GM10248 (cell line): ENCODE measurements around the gene RPL31.

Source experiments
- CTCF ChIA-PET: fragments of 300-600 bp; sonication (Branson Sonifier 250); formaldehyde crosslinking; extraction: SDS; loops from one replicate; lab custom pipeline; 2021; ENCODE audit warnings: antibody characterized with exemption; lab: Yijun Ruan, JAX
- POLR2A ChIA-PET: fragments of 350-650 bp; sonication (Branson Sonifier 250); formaldehyde crosslinking; extraction: SDS; loops from one replicate; lab custom pipeline; 2020; ENCODE audit warnings: antibody characterized with exemption; lab: Yijun Ruan, JAX
- DNase-seq: peaks from one replicate; pipeline ENCODE4 v3.0.0; 2012; ENCODE audit errors: extremely low spot score
- CTCF ChIP-seq: IDR thresholded peaks from 2 replicates; pipeline ENCODE4 v1.5.1; 2012; ENCODE audit warnings: mild to moderate bottlenecking, low read depth; ENCODE audit errors: extremely low read depth, missing control alignments, control extremely low read depth

Gene RPL31

GRCh38 chr2:101023327-101024107 lies 21.4 kb downstream of the RPL31 start:
- ChIA-PET POLR2A (no interaction called here), CTCF (interaction anchor here (1.1 to 2.5 kb wide), 3 partner anchors 11 to 17 kb away, joined by 3 to 9 read pairs (median 3); no protein-coding TSS in a partner anchor)
- DNase-seq: no peak
- TF ChIP-seq CTCF: no peak

GRCh38 chr2:101025561-101025960 lies 23.5 kb downstream of the RPL31 start:
- no peak for DNase-seq
- POLR2A ChIA-PET: no interaction called here
- no peak for TF ChIP-seq CTCF
- CTCF ChIA-PET: interaction anchor here (0.8 to 1.4 kb wide), 6 partner anchors 10 to 763 kb away, joined by 3 to 6 read pairs (median 4); partner anchors contain the start of gene RPL31

- ChIA-PET CTCF (interaction anchor here (1.0 to 3.0 kb wide), 8 partner anchors 9 to 763 kb away, joined by 3 to 23 read pairs (median 6); partner anchors contain the start of gene RPL31), POLR2A (no interaction called here)
- no peak for DNase-seq
- TF ChIP-seq CTCF: no peak
These were observed 24.2 kb downstream of the RPL31 start for GRCh38 chr2:101026253-101026701.

GRCh38 chr2:101026923-101027469 lies 24.9 kb downstream of the RPL31 start:
- ChIA-PET CTCF (interaction anchor here (1.3 to 3.0 kb wide), 5 partner anchors 10 to 126 kb away, joined by 4 to 23 read pairs (median 7); no protein-coding TSS in a partner anchor), POLR2A (interaction anchor here (1.1 kb wide), 1 partner anchor 25 kb away, joined by 3 read pairs; the partner anchor contains the start of gene RPL31)
- no peak for TF ChIP-seq CTCF
- DNase-seq: no peak

- no peak for TF ChIP-seq CTCF
- CTCF ChIA-PET: interaction anchor here (1.3 to 3.0 kb wide), 5 partner anchors 9 to 125 kb away, joined by 4 to 23 read pairs (median 7); no protein-coding TSS in a partner anchor
- no peak for DNase-seq
- POLR2A ChIA-PET: interaction anchor here (1.1 kb wide), 1 partner anchor 26 kb away, joined by 3 read pairs; the partner anchor contains the start of gene RPL31
These were observed 25.8 kb downstream of the RPL31 start for GRCh38 chr2:101027852-101028251.

- DNase-seq: no peak
- ChIA-PET CTCF (interaction anchor here (1.1 to 4.0 kb wide), 2 partner anchors 19 to 122 kb away, joined by 8 to 18 read pairs; no protein-coding TSS in a partner anchor), POLR2A (no interaction called here)
- TF ChIP-seq CTCF: no peak
These were observed 28.9 kb downstream of the RPL31 start for GRCh38 chr2:101030866-101031554.
